SK-N-SH (cell line): ENCODE results near the gene AMFR. TPM values are rescaled to one million over a fixed set of nuclear protein-coding genes. Genes with fewer than 3 reads are reported as not detected.

Source experiments
- CTCF ChIA-PET: fragments of 300-600, 350-600 bp; formaldehyde crosslinking; extraction: SDS; loops from one replicate; lab custom pipeline; 2021; lab: Yijun Ruan, JAX
- POLR2A ChIA-PET: fragments of 350-600 bp; sonication (Branson Sonifier 250); formaldehyde crosslinking; extraction: SDS; loops from one replicate; lab custom pipeline; 2020; ENCODE audit warnings: antibody characterized with exemption, inconsistent platforms; lab: Yijun Ruan, JAX
- DNase-seq: peaks from one replicate; pipeline ENCODE4 v3.0.0; 2012
- H2AFZ ChIP-seq: fragments of 200-600 bp; sonication (generic); 2 replicates; pipeline ENCODE4 v1.8.1; 2016; ENCODE audit warnings: antibody characterized with exemption, mild to moderate bottlenecking, low read depth
- H3F3A ChIP-seq: fragments of 200-600 bp; sonication (generic); replicated peaks from 2 replicates; pipeline ENCODE3; 2016; ENCODE audit warnings: antibody characterized with exemption, mild to moderate bottlenecking; ENCODE audit not compliant: insufficient read depth
- H3K27ac ChIP-seq, 2 experiments: fragments of 200-500 bp in 1 of 2; fragments of 200-600 bp in 1 of 2; sonication (Bioruptor generic) in 1 of 2; sonication (generic), shearing (Covaris generic) in 1 of 2; 2 replicates each; pipeline versions ENCODE4 v1.5.1 to v1.6.1; 2014 to 2016; ENCODE audit warnings: low read depth in 2 of 2, inconsistent platforms in 1 of 2, low read length in 1 of 2, mild to moderate bottlenecking in 1 of 2, mixed read lengths in 1 of 2
- H3K27me3 ChIP-seq: fragments of 200-600 bp; sonication (generic), shearing (Covaris generic); 2 replicates; pipeline ENCODE4 v1.6.1; 2016; ENCODE audit warnings: mixed run types; ENCODE audit not compliant: insufficient read depth
- H3K36me3 ChIP-seq, 2 experiments: fragments of 200-500 bp in 1 of 2; fragments of 200-600 bp in 1 of 2; sonication (Bioruptor generic) in 1 of 2; sonication (generic) in 1 of 2; replicated peaks in 1 of 2; 2 replicates each; pipeline versions ENCODE3 to v1.5.1; 2014 to 2016; ENCODE audit warnings: low read length in 1 of 2, mild to moderate bottlenecking in 1 of 2; ENCODE audit not compliant: insufficient read depth in 2 of 2, control insufficient read depth in 1 of 2
- H3K4me1 ChIP-seq, 2 experiments: fragments of 200-500 bp in 1 of 2; fragments of 200-600 bp in 1 of 2; sonication (Bioruptor generic) in 1 of 2; sonication (generic), shearing (Covaris generic) in 1 of 2; 2 replicates each; pipeline versions ENCODE4 v1.5.1 to v1.6.1; 2014 to 2016; ENCODE audit warnings: low read depth in 1 of 2, low read length in 1 of 2, mixed run types in 1 of 2; ENCODE audit not compliant: insufficient read depth in 2 of 2, control insufficient read depth in 1 of 2
- H3K4me2 ChIP-seq: fragments of 200-600 bp; sonication (generic), shearing (Covaris generic); 2 replicates; pipeline ENCODE4 v1.6.1; 2017; ENCODE audit warnings: mixed run types
- H3K4me3 ChIP-seq, 2 experiments: fragments of 200-500 bp in 1 of 2; fragments of 200-600 bp in 1 of 2; sonication (Bioruptor generic) in 1 of 2; sonication (generic), shearing (Covaris generic) in 1 of 2; 2 replicates each; pipeline versions ENCODE4 v1.5.1 to v1.8.1; 2014 to 2016; ENCODE audit warnings: low read depth in 2 of 2, inconsistent platforms in 1 of 2, low read length in 1 of 2, mild to moderate bottlenecking in 1 of 2, mixed read lengths in 1 of 2, moderate library complexity in 1 of 2
- H3K79me2 ChIP-seq: fragments of 200-600 bp; sonication (generic); 2 replicates; pipeline ENCODE4 v1.8.1; 2017; ENCODE audit warnings: mild to moderate bottlenecking; ENCODE audit not compliant: insufficient read depth
- H3K9ac ChIP-seq: fragments of 200-600 bp; sonication (generic); 2 replicates; pipeline ENCODE4 v1.6.1; 2017; ENCODE audit warnings: mixed run types
- H3K9me2 ChIP-seq: fragments of 200-600 bp; sonication (generic); 2 replicates; pipeline ENCODE4 v1.6.1; 2017; ENCODE audit warnings: mixed run types
- H3K9me3 ChIP-seq: fragments of 200-600 bp; sonication (generic); 2 replicates; pipeline ENCODE4 v1.6.1; 2017; ENCODE audit warnings: mixed run types, mild to moderate bottlenecking, moderate library complexity
- H4K20me1 ChIP-seq: fragments of 200-600 bp; sonication (generic); 2 replicates; pipeline ENCODE4 v1.6.1; 2017; ENCODE audit warnings: mild to moderate bottlenecking, mixed run types; ENCODE audit not compliant: insufficient read depth
- CHD2 ChIP-seq: fragments of 150-350 bp; IDR thresholded peaks from 2 replicates; pipeline ENCODE4 v1.6.1; 2018; ENCODE audit warnings: low read length; ENCODE audit not compliant: partially characterized antibody
- CTCF ChIP-seq: fragments of 200-600 bp; sonication (generic); IDR thresholded peaks from 2 replicates; pipeline ENCODE4 v1.6.1; 2017; ENCODE audit warnings: antibody characterized with exemption, mild to moderate bottlenecking, moderate library complexity
- ELF1 ChIP-seq: IDR thresholded peaks from 2 replicates; pipeline ENCODE4 v1.4.0; 2012
- EP300 ChIP-seq, 2 experiments: IDR thresholded peaks; 2 replicates each; pipeline versions ENCODE4 v1.4.0 to v1.6.1; 2012; ENCODE audit warnings: borderline replicate concordance in 1 of 2, low read depth in 1 of 2, low read length in 1 of 2
- FOXM1 ChIP-seq: IDR thresholded peaks from 2 replicates; pipeline ENCODE4 v1.4.0; 2012; ENCODE audit warnings: low read depth, mild to moderate bottlenecking
- NFIC ChIP-seq: IDR thresholded peaks from 2 replicates; pipeline ENCODE4 v1.4.0; 2012; ENCODE audit warnings: borderline replicate concordance
- RAD21 ChIP-seq: IDR thresholded peaks from 2 replicates; pipeline ENCODE4 v1.6.1; 2012; ENCODE audit warnings: mild to moderate bottlenecking, low read length
- RCOR1 ChIP-seq: fragments of 150-350 bp; IDR thresholded peaks from 2 replicates; pipeline ENCODE4 v1.6.1; 2017; ENCODE audit warnings: antibody characterized with exemption, low read length
- SIN3A ChIP-seq: IDR thresholded peaks from 2 replicates; pipeline ENCODE4 v1.6.1; 2012; ENCODE audit warnings: low read depth, mild to moderate bottlenecking, low read length, moderate library complexity, borderline replicate concordance
- SMC3 ChIP-seq: IDR thresholded peaks from 2 replicates; pipeline ENCODE4 v1.6.1; 2012; ENCODE audit warnings: low read depth, low read length, improper control_type of control experiment
- TCF12 ChIP-seq: IDR thresholded peaks from 2 replicates; pipeline ENCODE4 v1.4.0; 2012
- USF1 ChIP-seq: IDR thresholded peaks from 2 replicates; pipeline ENCODE4 v1.4.0; 2012; ENCODE audit warnings: low read depth, borderline replicate concordance
- USF2 ChIP-seq: fragments of 150-350 bp; IDR thresholded peaks from 2 replicates; pipeline ENCODE4 v1.6.1; 2017; ENCODE audit warnings: antibody characterized with exemption, low read length, low read depth, borderline replicate concordance
- YY1 ChIP-seq: IDR thresholded peaks from 2 replicates; pipeline ENCODE4 v1.4.0; 2012; ENCODE audit warnings: low read depth, mild to moderate bottlenecking
- WGBS: methylation state at CpG from one replicate; pipeline ENCODE4 v1.1.6; 2017; ENCODE audit warnings: low lambda C conversion rate; 5-methylcytosine and 5-hydroxymethylcytosine counted together
- polyA plus RNA-seq, 3 experiments: library from polyadenylated mRNA; depleted of rRNA; stranded (reverse); fragments of >200 nt; gene quantifications; 2 replicates each; pipeline ENCODE4 v1.2.3, GENCODE V29; 2012

AMFR gene
- polyA plus RNA-seq, 1 of the 3 experiments (the other 2 are of a cell fraction) = 65.3 TPM

DNA sequence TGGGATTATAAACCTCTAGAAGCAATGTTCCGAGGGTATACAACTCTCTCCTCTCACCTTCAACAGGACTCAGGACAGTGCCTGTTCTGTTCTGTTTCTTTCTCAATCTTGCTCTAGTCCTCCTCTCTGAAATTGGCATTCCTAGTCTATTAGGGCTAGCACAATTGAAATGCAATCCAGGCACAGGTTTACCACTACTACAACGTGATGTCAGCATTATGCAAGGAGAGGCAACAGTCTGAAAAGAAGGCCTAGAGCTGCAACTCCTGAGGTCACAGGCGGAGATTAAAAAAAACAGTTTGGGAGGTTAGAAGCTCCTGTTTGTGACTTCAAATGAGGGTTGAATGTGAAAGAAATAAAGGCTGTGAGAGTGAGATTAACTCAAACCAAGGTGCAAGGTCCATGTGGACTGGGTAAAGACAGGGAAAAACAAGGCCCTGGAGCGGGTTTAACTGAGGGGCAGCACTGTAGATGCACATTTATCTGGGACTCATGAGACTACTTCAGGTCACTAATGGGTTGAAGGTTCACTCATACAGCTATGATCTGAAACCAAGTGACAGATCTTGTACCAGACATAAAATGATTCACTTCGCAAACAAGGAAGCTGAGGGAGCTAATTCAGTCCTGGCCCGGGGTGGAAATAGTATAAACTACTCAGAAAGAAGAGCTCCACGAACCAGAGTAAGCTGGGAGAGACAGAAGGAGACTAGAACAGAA is 16.8 kb downstream of the AMFR start:
- Histone ChIP-seq H3K9me3 (no peaks in the 10 kb centered on the region), H3K9me2 (no peaks in the 10 kb centered on the region), H3K79me2 (peaks cover 32% of the 10 kb centered on the region; the same call in 1 of the 2 replicates), H3F3A (peaks cover 3% of the 10 kb centered on the region), H2AFZ (no peak overlapping the region), H3K27me3 (no peaks in the 10 kb centered on the region), H3K36me3 (peaks cover 44 to 71% of the 10 kb centered on the region in 2 experiments), H3K9ac (no peak overlapping the region), H3K27ac (no peak overlapping the region), H3K4me2 (no peak overlapping the region), H4K20me1 (no peaks in the 10 kb centered on the region), H3K4me3 (no peak overlapping the region), H3K4me1 (no peaks in the 10 kb centered on the region)
- ChIA-PET CTCF (interaction anchor here (0.6 kb wide), 1 partner anchor 307 kb away, joined by 3 read pairs; no protein-coding TSS in a partner anchor), POLR2A (no interaction called here)
- no peak for DNase-seq
- 69% methylated on average over 7 of the region's 7 CpGs for WGBS
- TF ChIP-seq ELF1 (no peak), EP300 (IDR thresholded peaks at IDR 0.05; ENCODE audit: borderline replicate concordance in 1 of 2, low read depth in 1 of 2, low read length in 1 of 2) (no peak), SMC3 (no peak), RCOR1 (no peak), YY1 (no peak), TCF12 (no peak), FOXM1 (no peak), RAD21 (no peak), NFIC (no peak), CTCF (no peak), SIN3A (no peak), USF1 (no peak), CHD2 (no peak), USF2 (no peak)
